ENCODE data around the gene AQP3. TPM values are rescaled to one million over a fixed set of nuclear protein-coding genes. Genes with fewer than 3 reads are reported as not detected.
A peak's percentile ranks its signal among the peaks of the same experiment; 100 is the strongest.
"Not testable (repeated sequence)": the region's sequence is repeated elsewhere in the genome, so short reads cannot be mapped to it uniquely, and the experiment has no call there.

AQP3 gene
- 22.1 TPM for total RNA-seq

- no peaks in the 10 kb centered on the region for H3K9me3 ChIP-seq (ENCODE audit: low read depth, low read length)
- peak within 1 kb of the TSS; percentile 45 for H3K4me3 ChIP-seq (ENCODE audit: low read length)
- H3K27me3 ChIP-seq (ENCODE audit: insufficient read depth, low read length), result peaks cover 2% of the 10 kb centered on the region
- H3K4me1 ChIP-seq (ENCODE audit: insufficient read depth, low read length), result peaks cover 34% of the 10 kb centered on the region
Observed at GRCh38 chr9:33446946-33447798, at the start of gene AQP3. TSS of gene AQP3 (minus strand) at chr9:33447593. CDS start at chr9:33447530, 63 bp downstream.

- H3K9me3 ChIP-seq (ENCODE audit: low read depth, low read length); H3K4me3 ChIP-seq (ENCODE audit: low read length); H3K4me1 ChIP-seq (ENCODE audit: insufficient read depth, low read length); H3K27me3 ChIP-seq (ENCODE audit: insufficient read depth, low read length): not testable (repeated sequence)
Observed at GRCh38 chr9:33493819-33494218, 46.4 kb upstream of the AQP3 start.

- H3K27me3 ChIP-seq (ENCODE audit: insufficient read depth, low read length), result no peaks in the 10 kb centered on the region
- H3K9me3 ChIP-seq (ENCODE audit: low read depth, low read length), result no peaks in the 10 kb centered on the region
- H3K4me1 ChIP-seq (ENCODE audit: insufficient read depth, low read length), result no peaks in the 10 kb centered on the region
- H3K4me3 ChIP-seq (ENCODE audit: low read length), result no peak overlapping the region
Observed at GRCh38 chr9:33489066-33489465, 41.7 kb upstream of the AQP3 start.

- not testable (repeated sequence) for H3K27me3 ChIP-seq (ENCODE audit: insufficient read depth, low read length); H3K4me3 ChIP-seq (ENCODE audit: low read length); H3K9me3 ChIP-seq (ENCODE audit: low read depth, low read length); H3K4me1 ChIP-seq (ENCODE audit: insufficient read depth, low read length)
Observed at GRCh38 chr9:33485312-33485711, 37.9 kb upstream of the AQP3 start.

GRCh38 chr9:33480976-33481375 lies 33.6 kb upstream of the AQP3 start:
- no peaks in the 10 kb centered on the region for H3K4me1 ChIP-seq (ENCODE audit: insufficient read depth, low read length)
- no peak overlapping the region for H3K4me3 ChIP-seq (ENCODE audit: low read length)
- H3K27me3 ChIP-seq (ENCODE audit: insufficient read depth, low read length), result no peaks in the 10 kb centered on the region
- no peaks in the 10 kb centered on the region for H3K9me3 ChIP-seq (ENCODE audit: low read depth, low read length)

GRCh38 chr9:33480106-33480505 lies 32.7 kb upstream of the AQP3 start:
- no peaks in the 10 kb centered on the region for H3K4me1 ChIP-seq (ENCODE audit: insufficient read depth, low read length)
- H3K4me3 ChIP-seq (ENCODE audit: low read length), result no peak overlapping the region
- no peaks in the 10 kb centered on the region for H3K9me3 ChIP-seq (ENCODE audit: low read depth, low read length)
- no peaks in the 10 kb centered on the region for H3K27me3 ChIP-seq (ENCODE audit: insufficient read depth, low read length)

- Histone ChIP-seq H3K9me3 (ENCODE audit: low read depth, low read length) (no peaks in the 10 kb centered on the region), H3K4me3 (ENCODE audit: low read length) (no peak overlapping the region), H3K4me1 (ENCODE audit: insufficient read depth, low read length) (peaks cover 23% of the 10 kb centered on the region), H3K27me3 (ENCODE audit: insufficient read depth, low read length) (no peaks in the 10 kb centered on the region)
Observed at GRCh38 chr9:33476503-33476902, 29.1 kb upstream of the AQP3 start.

DNA sequence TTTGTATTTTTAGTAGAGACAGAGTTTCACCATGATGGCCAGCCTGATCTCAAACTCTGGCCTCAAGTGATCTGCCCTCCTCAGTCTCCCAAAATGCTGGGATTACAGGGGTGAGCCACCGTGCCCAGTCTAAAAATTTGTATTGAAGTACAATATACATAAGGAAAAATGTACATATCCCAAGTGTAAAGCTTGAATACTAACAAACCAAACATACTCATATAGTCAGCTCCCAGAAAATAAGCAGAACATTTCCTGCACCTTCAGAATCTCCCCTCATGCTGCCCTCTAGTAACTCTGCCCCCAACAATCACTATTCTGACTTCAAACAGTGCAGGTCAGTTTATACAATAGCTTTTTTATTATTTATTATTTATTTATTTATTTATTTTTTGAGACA lies 28.0 kb upstream of the AQP3 start:
- Histone ChIP-seq H3K27me3 (ENCODE audit: insufficient read depth, low read length) (no peaks in the 10 kb centered on the region), H3K4me1 (ENCODE audit: insufficient read depth, low read length) (peaks cover 23% of the 10 kb centered on the region), H3K4me3 (ENCODE audit: low read length) (no peak overlapping the region), H3K9me3 (ENCODE audit: low read depth, low read length) (no peaks in the 10 kb centered on the region)

- Histone ChIP-seq H3K4me3 (ENCODE audit: low read length) (peak within 1 kb of the TSS; percentile 82), H3K4me1 (ENCODE audit: insufficient read depth, low read length) (peaks cover 23% of the 10 kb centered on the region), H3K9me3 (ENCODE audit: low read depth, low read length) (no peaks in the 10 kb centered on the region), H3K27me3 (ENCODE audit: insufficient read depth, low read length) (no peaks in the 10 kb centered on the region)
Observed at GRCh38 chr9:33473643-33474352, 26.4 kb upstream of the AQP3 start, which contains the start of gene NOL6. TSS of gene NOL6 (minus strand) at chr9:33473924. CDS start at chr9:33473842, 82 bp downstream.

GRCh38 chr9:33472881-33473615 lies 25.7 kb upstream of the AQP3 start:
- H3K4me3 ChIP-seq (ENCODE audit: low read length), result peak overlapping the region; percentile 82
- peaks cover 23% of the 10 kb centered on the region for H3K4me1 ChIP-seq (ENCODE audit: insufficient read depth, low read length)
- H3K27me3 ChIP-seq (ENCODE audit: insufficient read depth, low read length), result no peaks in the 10 kb centered on the region
- H3K9me3 ChIP-seq (ENCODE audit: low read depth, low read length), result no peaks in the 10 kb centered on the region

GRCh38 chr9:33472171-33472880 lies 24.9 kb upstream of the AQP3 start:
- Histone ChIP-seq H3K4me1 (ENCODE audit: insufficient read depth, low read length) (peaks cover 23% of the 10 kb centered on the region), H3K9me3 (ENCODE audit: low read depth, low read length) (no peaks in the 10 kb centered on the region), H3K27me3 (ENCODE audit: insufficient read depth, low read length) (no peaks in the 10 kb centered on the region), H3K4me3 (ENCODE audit: low read length) (peak overlapping the region; percentile 82)

DNA sequence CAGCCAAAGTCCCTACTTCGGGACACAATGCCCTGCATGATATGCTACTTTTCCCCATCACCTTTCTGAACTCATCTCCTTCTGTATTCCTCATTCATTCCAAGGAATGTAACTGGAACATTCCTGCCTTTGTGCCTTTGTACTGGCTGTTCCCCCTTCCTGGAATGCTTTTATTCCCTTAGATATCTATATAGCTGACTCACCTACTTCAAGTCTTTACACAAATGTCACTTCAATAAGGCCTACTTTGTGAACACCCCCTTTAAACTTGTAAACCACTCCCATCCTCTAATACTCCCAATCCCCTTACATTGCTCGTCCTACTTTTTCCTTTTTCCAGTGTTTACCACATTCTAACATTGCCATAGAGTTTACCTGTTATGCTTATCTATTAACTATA lies 24.0 kb upstream of the AQP3 start:
- Histone ChIP-seq H3K27me3 (ENCODE audit: insufficient read depth, low read length) (no peaks in the 10 kb centered on the region), H3K4me3 (ENCODE audit: low read length) (no peak overlapping the region), H3K4me1 (ENCODE audit: insufficient read depth, low read length) (peaks cover 23% of the 10 kb centered on the region)

DNA sequence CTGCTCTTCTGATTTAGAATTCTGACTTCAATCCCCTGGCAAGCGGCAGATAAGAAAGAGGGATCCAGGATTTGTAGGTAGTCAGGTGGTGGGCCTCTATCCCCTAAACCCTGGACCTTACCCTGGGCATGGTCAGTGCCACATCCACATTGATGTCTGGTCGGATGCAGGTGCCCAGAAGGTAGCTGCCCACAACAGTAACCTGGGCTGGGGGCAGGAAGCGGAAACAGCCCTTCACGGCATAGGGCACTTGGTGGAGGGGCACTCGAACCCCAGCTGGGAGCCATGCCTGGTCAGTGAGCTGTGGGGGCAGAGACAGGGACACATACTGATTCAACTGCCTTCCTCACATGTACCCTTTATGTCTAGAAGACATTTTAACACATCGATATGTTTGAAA lies 22.5 kb upstream of the AQP3 start:
- H3K4me3 ChIP-seq (ENCODE audit: low read length), result no peak overlapping the region
- peaks cover 23% of the 10 kb centered on the region for H3K4me1 ChIP-seq (ENCODE audit: insufficient read depth, low read length)
- no peaks in the 10 kb centered on the region for H3K27me3 ChIP-seq (ENCODE audit: insufficient read depth, low read length)
- no peaks in the 10 kb centered on the region for H3K9me3 ChIP-seq (ENCODE audit: low read depth, low read length)

More for the DNA sequence above, 24.0 kb upstream of the AQP3 start:
- H3K9me3 ChIP-seq (ENCODE audit: low read depth, low read length), result no peaks in the 10 kb centered on the region

GRCh38 chr9:33468797-33469621 lies 21.6 kb upstream of the AQP3 start:
- H3K4me1 ChIP-seq (ENCODE audit: insufficient read depth, low read length), result peaks cover 19% of the 10 kb centered on the region
- no peaks in the 10 kb centered on the region for H3K9me3 ChIP-seq (ENCODE audit: low read depth, low read length)
- H3K4me3 ChIP-seq (ENCODE audit: low read length), result no peak overlapping the region
- H3K27me3 ChIP-seq (ENCODE audit: insufficient read depth, low read length), result no peaks in the 10 kb centered on the region
